Activated T-cell treated with anti-CD3 and anti-CD28 coated beads for 1 hour (primary cell): ENCODE results near the gene LTK.

Experiments
- DNase-seq: peaks from one replicate; pipeline ENCODE4 v3.0.0-alpha.2; 2020; ENCODE audit warnings: low read depth

Gene LTK

DNA sequence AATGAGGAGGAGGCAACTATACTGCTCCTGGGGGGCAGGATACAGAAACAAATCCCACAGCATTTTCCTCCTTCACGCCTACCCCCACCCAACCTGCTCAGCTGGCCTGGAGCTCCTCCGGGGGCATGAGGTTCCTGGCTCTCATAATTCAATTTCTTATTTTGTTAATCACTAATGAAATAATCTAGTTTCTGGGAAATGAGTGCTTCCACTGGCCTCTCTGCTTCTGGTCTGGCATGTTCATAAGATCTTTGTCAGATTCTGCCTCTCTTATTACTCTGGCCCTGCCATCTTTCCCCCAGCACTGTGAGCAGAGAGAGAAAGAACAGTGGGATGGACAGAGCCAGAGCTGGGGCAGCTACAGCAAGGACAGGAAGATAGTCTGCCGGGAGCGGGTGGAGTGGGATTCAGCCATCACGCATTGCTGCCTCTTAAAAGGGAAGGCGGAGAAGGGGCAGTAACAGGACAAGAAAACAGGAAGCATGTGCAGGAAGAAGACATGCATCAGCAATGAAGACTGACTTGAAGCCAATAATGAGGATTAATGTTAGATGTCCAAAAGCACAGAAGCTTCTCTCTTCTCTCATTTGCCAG is 16.8 kb upstream of the LTK start:
- no peak for DNase-seq

DNA sequence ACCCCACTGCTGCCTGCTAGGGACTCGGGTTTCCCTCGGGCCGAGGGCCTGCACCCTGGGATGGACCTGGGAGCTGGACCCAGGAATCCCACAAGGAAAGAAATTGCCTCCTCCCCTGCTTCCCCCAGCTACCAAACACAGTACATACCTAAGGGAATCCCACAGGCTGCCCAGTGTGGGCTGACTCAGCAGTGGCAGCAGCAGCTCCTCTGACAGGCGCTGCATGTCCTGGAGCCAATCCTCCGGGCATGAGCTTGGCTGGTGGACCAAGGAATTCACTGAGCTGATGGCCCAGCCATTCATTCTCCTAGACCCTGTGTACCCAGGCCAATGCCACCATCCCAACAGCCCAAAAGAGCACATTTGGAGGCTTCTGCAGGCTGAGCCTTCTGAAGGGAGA is 9.5 kb upstream of the LTK start:
- no peak for DNase-seq

DNA sequence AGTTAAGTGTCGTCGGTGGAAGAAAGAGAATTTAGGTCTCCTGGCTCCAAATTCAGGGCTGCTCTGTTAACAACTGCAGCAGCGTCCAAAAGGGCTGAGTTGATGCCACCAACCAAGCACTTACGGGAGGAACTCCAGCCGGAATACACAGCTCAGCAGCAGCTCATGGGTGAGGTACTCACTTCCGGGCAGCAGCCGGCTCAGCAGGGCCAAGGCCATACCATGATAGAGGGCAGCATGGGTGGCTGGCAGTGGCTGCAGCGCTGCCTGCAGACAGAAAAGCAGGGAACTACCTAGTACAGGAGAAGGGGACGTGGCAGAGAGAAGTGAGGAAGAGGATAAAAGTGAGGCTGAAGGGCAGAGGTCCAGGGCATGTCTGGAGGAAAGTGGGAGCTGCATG is 8.0 kb upstream of the LTK start:
- DNase-seq: no peak

DNA sequence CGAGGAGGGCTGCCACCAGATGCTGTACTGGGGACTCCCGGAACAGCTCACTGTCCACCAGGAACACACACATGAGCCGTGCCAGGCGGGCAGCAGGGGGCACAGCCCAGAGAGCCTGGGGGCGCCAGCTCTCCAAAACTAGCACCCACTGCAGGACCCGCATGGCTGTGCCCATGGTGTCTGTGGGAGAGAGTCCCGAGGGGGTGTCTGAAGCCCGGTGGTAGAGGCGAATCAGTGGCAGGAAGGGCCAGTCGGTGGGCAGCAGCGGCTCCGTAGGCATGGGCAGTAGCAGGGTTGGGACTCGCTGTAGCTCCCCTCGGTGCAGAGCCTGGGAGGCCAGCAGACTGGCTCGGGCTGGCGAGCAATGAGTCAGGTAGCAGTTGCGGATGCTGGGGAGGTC is 7.0 kb upstream of the LTK start:
- DNase-seq: no peak

DNA sequence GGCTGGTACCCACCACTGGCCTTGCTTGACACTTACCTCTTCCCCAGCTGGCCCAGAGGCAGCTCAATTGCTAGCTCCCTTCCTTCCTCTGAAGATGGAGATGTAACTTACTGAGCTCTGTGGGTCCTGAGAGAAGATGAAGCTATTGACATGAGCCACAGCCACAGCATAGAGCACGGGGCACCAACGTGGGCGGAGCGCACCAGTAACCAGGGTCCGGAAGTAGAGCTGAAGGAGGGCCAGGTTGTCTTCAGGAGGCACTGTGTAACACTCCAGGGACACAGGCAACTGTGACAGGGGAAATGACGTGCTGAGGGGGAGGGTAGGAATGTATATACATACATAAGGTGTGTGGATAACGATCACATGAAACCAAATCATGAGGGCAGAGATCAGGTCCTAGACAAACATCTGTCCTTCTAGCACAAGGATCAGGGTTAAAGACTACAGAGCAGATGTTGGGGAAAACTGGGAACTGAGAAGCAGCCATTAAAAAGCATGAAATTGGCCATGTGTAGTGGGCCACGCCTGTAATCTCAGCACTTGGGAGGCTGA is 4.3 kb upstream of the LTK start:
- DNase-seq: no peak

DNA sequence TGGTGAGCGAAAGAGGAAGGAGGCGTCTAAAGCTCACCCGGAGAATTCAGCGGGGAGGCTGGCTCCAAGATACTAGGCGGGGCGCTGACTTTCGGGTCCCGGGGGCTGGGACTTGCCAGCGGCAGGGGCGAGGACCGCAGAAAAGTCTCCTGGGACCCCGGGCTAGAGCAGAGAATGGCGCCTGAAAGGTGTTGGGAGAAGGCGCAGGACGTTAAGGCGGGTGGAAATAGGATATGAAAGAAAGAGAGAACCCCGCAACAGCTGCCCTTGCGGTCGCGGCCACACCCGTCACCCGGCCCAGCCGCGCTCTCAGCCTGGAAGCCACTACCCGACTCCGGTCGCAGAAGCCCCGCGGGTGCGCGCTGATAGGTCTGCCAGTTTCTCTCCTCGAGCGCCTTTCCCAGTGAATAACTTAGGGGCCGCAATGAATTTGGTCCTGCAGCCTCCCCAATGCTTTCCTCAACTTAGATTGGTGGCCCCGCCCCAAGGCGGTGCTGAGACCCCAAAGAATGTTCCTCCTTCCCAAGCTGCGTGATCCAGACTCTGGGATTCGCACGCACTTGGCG is 604 bp downstream of the LTK start:
- DNase-seq: no peak

DNA sequence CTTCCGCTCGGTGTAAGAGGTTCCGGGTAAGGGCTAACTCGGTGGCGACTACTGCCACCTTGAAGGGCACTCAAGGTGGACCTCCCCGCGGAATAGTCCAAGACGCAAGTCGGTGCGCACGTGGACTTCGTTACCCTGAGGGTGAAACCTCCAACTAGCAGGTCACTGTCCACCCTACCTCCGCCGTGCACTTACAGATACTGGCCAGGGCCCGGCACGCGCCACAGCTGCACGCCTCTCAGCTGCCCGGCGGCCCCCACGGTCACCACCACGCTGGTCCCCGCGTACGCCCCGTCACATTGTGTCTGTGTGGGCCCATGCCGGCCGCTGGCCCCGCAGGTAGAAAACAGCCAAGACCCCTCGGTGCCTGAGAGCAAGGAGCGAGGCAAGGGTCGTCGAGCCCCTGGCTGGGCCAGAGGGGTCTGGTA is 1.1 kb downstream of the LTK start:
- no peak for DNase-seq

DNA sequence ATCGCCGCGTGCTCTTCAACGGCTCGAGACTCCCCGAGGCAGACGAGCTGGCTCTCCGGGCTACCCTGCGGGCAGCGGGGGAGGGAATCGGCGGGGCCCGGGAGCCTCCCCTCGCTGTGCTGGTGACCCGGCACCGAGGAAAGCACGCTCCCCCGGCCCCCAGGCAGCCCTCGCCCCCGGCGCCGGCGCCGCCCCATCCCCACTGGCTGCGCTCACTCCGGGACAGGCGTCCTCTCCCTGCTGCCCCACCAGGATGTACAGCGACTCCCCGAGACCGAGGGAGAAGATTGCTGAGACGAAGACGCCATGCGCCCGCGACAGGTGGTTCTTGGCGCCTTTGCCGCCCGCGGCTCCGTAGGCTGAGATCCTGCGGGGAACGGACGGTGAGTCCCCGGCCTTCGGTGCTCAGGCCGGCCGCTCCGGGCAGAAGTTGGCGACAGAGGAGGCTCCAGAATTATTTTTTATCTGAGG is 1.7 kb downstream of the LTK start:
- DNase-seq: no peak

DNA sequence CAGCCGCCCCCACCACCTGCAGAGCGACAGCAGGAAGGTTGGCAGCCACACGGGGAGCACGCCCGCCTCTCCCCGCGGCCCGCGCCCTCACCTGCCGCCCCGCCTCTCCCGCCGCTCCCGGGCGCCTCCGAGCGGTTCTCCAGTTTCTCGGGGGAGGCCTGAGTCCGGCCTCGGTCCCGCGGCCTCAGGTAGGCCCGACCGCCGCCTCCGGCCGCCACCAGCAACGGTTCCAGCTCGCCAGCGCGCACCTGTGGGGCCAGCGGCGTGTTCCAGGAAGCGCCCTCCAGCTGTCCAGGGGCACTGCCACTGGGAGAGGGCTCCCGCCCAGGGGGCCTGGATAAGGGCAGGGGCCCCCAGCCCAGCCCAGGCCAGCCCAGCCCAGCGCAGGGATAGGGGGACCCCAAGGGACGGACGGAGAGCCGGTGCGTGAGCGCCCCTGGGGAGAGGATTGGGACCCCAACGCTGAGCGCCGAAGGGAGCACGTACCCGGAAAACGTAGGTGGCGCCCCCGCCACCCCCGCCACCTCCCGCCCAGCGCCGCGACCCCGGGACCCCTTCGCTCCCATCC is 2.2 kb downstream of the LTK start:
- DNase-seq: no peak

DNA sequence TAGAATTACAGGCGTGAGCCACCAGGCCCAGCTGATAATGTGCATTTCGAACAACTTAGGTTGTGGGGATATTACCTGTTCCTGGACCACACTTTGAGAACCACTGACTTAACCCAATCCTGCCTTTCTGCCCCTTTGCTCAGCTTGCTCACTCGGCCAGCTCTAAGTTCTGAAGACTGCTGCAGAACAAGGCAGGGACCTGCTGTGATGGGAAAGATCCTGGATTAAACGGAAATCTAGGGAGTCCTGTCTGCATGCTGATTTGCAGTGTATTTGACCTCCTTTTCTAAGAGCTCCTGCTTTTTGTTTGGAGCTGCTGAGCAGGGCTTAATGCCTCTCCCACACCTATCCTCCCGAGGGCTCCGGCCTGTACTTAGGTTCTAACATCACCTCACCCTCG is 2.9 kb downstream of the LTK start:
- DNase-seq: no peak

DNA sequence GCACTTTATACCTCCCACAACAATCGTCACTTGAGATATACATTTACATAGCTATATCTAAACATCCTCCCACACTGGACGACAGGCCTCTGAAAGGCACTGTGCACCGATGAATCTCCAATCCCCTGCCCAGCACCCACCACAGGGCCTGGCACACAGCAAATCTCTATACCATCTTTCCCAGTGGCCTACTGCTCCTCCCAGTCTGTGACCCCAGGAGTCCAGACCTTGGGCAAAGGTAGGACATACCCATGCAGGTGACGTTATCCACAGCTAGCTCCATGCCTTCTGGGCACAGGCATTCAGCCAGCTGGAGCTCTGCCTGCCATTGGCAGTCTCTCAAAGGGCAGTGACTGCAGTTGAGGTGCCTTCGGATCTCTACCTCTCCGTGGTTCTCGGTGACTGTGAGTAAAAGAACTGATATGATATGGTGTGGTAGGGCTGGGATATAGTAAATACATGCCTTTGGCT is 5.8 kb downstream of the LTK start:
- DNase-seq: no peak

DNA sequence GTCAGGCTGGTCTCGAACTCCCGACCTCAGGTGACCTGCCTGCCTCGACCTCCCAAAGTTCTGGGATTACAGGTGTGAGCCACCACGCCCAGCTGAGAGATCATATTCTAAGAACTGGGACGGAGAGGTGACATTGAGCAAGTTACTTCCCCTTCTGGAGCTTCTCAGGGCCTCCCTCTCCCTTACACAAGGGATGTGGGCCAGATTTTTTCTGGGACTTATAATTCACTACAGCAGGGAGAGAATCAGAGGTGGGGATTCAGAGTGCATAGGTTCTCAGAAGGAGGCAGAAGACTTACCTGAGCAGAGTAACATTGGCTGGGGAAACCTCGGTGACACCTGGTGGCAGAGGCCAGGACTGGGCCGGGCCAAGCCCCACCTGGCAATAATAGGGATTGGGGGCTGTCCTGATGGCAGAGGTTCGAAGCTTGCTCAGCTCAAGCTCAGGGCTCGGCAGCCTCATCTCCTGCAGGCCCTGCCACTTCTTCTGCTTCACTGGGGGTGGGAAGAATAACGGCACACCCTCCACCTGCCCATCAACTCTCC is 6.8 kb downstream of the LTK start:
- no peak for DNase-seq

DNA sequence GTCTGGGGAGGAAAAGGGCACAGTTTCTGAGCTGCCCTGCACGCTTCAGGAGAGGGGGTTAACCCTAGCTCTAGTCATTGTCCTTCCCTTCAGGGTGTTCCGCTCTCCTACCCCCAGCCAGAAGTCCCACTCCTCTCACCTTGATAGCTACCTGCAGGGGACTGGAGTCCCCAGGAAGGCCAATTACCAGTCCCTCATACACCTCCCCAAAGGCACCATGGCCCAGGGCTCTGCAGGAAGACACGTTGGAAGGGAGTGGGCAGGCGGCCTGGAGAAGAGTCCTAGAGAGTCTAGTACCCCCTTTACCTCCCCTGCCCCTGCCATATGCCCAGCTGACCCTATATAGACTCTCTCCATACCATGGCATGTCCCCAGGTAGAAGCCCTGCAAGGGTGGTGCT is 7.9 kb downstream of the LTK start:
- DNase-seq: no peak

DNA sequence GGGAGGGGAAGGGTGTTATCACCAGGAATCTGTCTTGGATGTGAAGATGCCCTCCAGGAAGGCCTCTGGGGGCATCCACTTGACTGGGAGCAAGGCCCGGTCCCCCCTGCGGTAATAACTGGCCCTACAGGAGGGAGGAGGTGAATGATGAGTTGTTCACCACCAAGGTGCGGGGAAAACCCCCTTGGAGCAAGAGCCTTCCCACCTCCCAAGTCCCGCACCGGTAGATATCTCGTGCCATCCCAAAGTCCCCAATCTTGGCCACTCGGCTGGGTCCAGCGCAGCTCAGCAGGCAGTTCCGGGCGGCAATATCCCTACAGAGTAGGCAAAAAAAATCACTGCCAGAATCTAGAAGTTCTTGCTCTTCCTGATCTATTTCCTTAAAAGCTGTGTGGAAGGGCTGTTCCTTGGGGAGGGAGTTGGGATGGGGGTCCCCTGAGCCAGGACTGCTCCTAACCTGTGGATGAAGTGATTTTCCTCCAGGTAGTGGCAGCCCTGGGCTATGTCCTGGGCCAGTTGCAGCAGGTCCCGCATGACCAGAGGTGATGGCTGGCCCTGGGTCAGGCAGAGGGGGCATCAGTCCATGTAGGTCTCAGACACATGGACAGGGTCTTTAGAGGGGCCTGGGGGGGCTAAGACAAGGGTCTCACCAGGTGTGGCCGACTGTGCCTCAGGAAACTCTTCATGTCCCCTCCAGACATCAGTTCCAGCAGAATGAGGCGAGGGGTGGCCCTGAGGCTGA is 8.7 kb downstream of the LTK start:
- no peak for DNase-seq

DNA sequence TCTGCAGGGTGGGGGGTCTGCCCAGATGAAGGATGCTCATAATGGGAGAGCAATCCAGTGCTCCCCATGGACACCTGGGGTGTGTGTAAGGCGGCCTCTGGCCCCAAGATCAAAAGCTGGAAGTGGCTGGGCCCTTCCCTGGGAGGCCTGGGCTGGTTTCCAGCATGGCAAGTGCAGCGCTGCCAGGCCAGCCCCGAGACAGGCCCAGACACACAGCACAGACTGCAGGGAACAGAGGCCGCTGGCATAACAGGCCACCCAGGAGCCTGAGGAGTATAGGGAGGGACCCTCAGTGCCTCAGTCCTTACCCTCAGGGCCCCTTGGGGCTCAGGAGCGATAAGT is 10.0 kb downstream of the LTK start:
- no peak for DNase-seq

DNA sequence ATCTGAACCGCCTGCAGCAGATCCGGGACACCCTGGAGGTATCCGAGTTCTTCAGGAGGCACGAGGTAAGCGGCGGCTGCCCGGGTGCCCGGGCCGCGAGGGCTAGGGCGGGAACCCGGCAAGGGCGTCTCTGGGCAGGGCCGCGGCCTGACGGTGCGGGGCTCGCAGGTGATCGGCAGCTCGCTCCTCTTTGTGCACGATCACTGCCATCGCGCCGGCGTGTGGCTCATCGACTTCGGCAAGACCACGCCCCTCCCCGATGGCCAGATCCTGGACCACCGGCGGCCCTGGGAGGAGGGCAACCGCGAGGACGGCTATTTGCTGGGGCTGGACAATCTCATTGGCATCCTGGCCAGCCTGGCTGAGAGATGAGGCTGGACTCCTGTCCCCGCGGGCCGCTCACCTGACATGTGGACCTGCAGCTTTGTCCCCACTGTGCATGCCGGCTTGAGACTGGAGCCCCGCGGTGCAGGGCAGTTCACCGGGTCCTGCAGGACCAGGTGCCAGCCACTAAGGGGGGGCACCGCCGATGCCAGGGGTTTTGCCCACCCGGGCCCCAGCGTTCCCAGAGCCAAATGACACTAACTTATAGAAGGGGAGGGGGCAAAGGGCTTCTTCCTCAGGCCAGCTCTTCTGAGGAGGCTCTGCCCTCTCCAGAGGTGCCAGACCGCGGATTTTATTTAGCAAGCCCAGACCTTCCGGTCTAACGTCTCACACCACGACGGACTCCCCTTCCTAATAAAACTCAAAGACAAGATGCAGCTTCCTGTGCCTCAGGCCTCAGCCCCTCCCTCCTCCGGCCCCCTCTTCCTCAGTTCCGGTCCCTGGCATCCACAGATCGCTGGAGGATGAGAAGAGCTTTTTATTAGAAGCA is 10.6 kb downstream of the LTK start:
- DNase-seq: no peak

DNA sequence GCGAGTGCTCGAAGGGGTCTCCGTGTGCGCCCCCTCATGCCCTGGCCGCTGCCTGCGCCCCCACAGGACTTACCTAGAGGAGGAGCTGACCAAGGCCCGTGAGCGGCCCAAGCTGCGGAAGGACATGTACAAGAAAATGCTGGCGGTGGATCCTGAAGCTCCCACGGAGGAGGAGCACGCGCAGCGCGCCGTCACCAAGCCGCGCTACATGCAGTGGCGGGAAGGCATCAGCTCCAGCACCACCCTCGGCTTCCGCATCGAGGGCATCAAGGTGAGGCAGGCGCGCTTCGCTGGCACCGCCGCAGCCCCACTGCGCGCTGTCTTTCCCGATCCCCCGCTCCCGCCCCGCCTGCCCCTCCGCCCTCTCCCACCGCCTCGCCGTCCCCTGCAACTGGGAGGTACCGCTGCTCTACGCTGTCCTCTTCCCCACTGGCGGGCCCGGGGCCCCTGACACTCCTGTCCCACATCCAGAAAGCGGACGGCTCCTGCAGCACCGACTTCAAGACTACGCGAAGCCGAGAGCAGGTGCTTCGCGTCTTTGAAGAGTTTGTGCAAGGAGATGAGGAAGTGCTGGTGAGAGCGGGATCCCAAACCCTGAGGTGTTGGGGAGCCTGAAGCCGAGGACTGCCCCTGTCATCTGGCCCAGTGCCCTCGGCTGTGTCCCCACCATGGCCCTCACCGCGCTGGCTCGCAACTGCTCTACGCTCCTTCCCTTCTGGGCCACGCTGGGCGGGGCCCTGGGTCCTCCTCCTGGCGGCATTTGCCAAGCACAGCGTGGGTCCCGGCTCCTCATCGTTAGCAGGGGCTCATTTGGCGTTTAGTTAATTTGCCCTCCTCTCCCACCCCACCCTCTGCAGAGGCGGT is 11.5 kb downstream of the LTK start:
- no peak for DNase-seq

DNA sequence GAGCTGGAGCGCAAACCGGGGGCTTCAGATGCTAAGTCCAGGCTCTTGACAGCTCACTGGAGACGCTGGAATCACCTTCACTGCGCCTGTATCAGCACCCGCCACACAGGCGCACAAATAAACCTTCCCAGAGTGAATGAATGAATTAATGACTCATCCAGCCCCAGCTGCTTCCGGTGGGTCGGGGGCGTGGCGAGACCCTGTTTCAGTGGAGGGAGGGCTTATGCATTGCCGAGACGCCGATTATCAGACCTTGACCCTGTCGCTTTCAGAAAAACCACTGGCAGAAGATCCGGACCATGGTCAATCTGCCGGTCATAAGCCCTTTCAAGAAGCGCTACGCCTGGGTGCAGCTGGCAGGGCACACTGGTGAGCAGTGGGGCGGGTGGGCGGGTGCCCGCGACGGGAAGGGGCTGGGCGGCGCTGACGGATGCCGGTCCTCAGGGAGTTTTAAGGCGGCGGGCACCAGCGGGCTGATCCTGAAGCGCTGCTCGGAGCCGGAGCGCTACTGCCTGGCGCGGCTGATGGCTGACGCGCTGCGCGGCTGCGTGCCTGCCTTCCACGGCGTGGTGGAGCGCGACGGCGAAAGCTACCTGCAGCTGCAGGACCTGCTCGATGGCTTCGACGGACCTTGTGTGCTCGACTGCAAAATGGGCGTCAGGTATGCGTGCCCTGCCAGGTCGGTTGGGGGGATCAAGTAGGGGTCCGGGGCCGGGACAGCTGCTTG is 12.3 kb downstream of the LTK start:
- no peak for DNase-seq

DNA sequence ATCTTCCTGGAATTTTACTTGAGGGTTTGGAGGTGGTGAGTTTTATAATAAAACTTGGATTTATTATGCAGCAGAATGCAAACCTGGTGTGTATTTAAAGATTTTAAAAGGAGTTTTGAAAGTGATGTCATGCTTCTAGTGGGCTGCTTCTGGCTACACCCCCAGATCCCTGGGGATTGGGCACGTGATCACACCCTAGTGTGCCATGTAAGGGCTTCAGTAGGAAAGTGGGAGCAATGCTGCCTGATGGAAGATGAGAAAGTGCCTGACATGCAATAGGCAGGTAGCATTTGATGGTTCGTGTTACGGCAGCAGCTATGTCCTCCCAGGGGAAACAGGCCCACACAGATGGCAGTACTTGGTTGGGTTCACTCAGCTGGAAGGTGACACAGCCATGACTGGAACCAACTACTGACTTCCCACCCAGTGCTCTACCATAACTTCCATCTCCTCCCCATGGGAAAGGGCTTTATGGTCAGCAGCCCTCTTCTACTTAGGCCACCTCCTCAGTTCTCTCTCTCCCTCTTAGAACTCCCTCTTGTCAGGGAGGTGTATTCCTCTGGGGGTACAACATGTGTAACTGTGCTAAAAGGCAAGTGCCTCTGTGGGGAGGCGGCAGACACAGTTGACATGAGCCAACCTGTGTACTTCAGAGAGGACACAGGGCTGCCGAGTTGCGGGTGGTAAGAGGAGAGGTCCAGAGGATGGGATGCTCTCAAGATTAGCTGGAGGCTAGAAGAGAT is 14.3 kb downstream of the LTK start:
- DNase-seq: no peak
